HepG2 (cell line): ENCODE measurements around the gene SETD2.

Experiments used
- MED1 ChIP-seq: sonication (generic); formaldehyde crosslinking; IDR thresholded peaks from 2 replicates; pipeline ENCODE4 v1.4.0; 2020; ENCODE audit warnings: missing genetic modification reagents
- USF2 ChIP-seq, 2 experiments: sonication (generic) in 1 of 2; formaldehyde crosslinking in 1 of 2; IDR thresholded peaks; 2 replicates each; pipeline versions ENCODE4 v1.5.1 to v1.6.1; 2011 to 2020; ENCODE audit warnings: borderline replicate concordance in 1 of 2, low read depth in 1 of 2, low read length in 1 of 2, mild to moderate bottlenecking in 1 of 2, missing genetic modification reagents in 1 of 2, moderate library complexity in 1 of 2
- ZNF563 ChIP-seq: sonication (generic); formaldehyde crosslinking; IDR thresholded peaks from 2 replicates; pipeline ENCODE4 v1.8.0; 2022; ENCODE audit warnings: mild to moderate bottlenecking, moderate library complexity, missing genetic modification reagents

- TF ChIP-seq USF2 (IDR thresholded peaks at IDR 0.05; ENCODE audit: low read depth, low read length): no peak
- no peak for TF ChIP-seq USF2 (CRISPR knock-in tag; IDR thresholded peaks at IDR 0.05; ENCODE audit: borderline replicate concordance)
- TF ChIP-seq ZNF563: no peak
- no peak for TF ChIP-seq MED1 (CRISPR knock-in tag)
These were observed 14.5 kb downstream of the SETD2 start for GRCh38 chr3:47149339-47149933.
